Measurements from ENCODE around the gene BBS9. TPM values are rescaled to one million over a fixed set of nuclear protein-coding genes. Genes with fewer than 3 reads are reported as not detected.
"Not testable (repeated sequence)": the region's sequence is repeated elsewhere in the genome, so short reads cannot be mapped to it uniquely, and the experiment has no call there.

BBS9 gene
- total RNA-seq, 1 donor from 2014 or later: 31.2 TPM

DNA sequence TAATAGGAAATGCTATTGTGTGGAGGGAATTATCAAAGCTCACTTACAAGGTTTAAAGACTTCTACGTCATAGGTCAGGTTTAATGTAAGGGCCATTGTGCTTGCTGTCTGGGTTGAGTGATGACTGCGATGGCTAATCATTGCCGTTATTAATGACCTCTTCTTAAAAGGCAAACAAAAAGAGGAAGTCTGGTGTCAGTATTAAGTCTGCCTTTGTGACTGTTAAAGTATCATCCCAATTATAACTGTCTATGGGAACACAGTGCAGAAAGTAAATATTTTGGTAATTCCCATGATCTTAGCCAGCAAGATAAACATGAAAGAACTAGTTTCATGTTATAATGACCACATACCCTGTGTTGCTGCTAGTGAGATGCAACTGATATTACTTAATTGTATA is 382.4 kb downstream of the BBS9 start:
- intact Hi-C loops (cut with DNase I): no loop called here
- Histone ChIP-seq H3K36me3 (no peaks in the 10 kb centered on the region), H3K27me3 (no peaks in the 10 kb centered on the region), H3K9me3 (no peaks in the 10 kb centered on the region), H3K4me1 (no peaks in the 10 kb centered on the region), H3K4me3 (no peak overlapping the region), H3K27ac (no peak overlapping the region)
- TF ChIP-seq CTCF (IDR thresholded peaks at IDR 0.05): no peak
- no peak for TF ChIP-seq POLR2A (IDR thresholded peaks at IDR 0.05)
- TF ChIP-seq POLR2AphosphoS5 (IDR thresholded peaks at IDR 0.05; ENCODE audit: insufficient read depth in 1 of 2, low read depth in 1 of 2): no peak
- DNase-seq (ENCODE audit: extremely low spot score in 2 of 2): no peak

GRCh38 chr7:33516568-33516967 is 387.2 kb downstream of the BBS9 start:
- Histone ChIP-seq H3K9me3 (no peaks in the 10 kb centered on the region), H3K36me3 (no peaks in the 10 kb centered on the region), H3K27me3 (no peaks in the 10 kb centered on the region), H3K27ac (no peak overlapping the region), H3K4me3 (no peak overlapping the region), H3K4me1 (no peaks in the 10 kb centered on the region)
- no peak for TF ChIP-seq CTCF (IDR thresholded peaks at IDR 0.05)
- no peak for TF ChIP-seq POLR2AphosphoS5 (IDR thresholded peaks at IDR 0.05; ENCODE audit: insufficient read depth in 1 of 2, low read depth in 1 of 2)
- no peak for TF ChIP-seq POLR2A (IDR thresholded peaks at IDR 0.05)
- no peak for DNase-seq (ENCODE audit: extremely low spot score in 2 of 2)
- intact Hi-C loops (cut with DNase I): no loop called here

DNA sequence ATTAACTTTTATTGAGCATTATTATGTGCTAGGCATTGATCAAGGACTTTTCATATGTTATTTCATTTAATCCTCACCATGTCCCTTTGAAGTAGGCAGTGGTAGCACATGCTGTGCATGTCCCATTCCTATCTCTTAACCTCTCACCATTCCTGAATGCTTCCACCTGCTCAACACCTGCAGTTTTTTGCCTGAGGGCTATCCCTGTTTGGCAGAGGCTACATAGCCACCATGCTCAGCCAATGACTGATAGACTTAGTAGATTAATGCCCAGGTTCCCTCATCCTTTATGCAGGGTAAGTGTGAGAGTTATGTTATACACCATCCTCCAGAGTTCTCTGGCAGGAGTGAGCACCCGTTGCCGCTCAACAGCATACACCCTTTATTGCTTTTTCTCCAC is 387.8 kb downstream of the BBS9 start:
- H3K36me3 ChIP-seq: no peaks in the 10 kb centered on the region
- no peak for DNase-seq (ENCODE audit: extremely low spot score in 2 of 2)
- H3K9me3 ChIP-seq: no peaks in the 10 kb centered on the region
- H3K4me1 ChIP-seq: no peaks in the 10 kb centered on the region
- H3K4me3 ChIP-seq: no peak overlapping the region
- intact Hi-C loops (cut with DNase I): no loop called here
- H3K27me3 ChIP-seq: no peaks in the 10 kb centered on the region
- TF ChIP-seq POLR2AphosphoS5 (IDR thresholded peaks at IDR 0.05; ENCODE audit: insufficient read depth in 1 of 2, low read depth in 1 of 2): no peak
- TF ChIP-seq POLR2A (IDR thresholded peaks at IDR 0.05): no peak
- no peak for TF ChIP-seq CTCF (IDR thresholded peaks at IDR 0.05)
- no peak overlapping the region for H3K27ac ChIP-seq

DNA sequence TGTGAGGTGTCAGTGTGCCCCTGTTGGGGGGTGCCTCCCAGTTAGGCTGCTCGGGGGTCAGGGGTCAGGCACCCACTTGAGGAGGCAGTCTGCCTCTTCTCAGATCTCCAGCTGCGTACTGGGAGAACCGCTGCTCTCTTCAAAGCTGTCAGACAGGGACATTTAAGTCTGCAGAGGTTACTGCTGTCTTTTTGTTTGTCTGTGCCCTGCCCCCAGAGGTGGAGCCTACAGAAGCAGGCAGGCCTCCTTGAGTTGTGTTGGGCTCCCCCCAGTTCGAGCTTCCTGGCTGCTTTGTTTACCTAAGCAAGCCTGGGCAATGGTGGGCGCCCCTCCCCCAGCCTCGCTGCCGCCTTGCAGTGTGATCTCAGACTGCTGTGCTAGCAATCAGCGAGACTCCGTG is 397.6 kb downstream of the BBS9 start:
- H3K27ac ChIP-seq; H3K36me3 ChIP-seq; H3K9me3 ChIP-seq; DNase-seq (ENCODE audit: extremely low spot score in 2 of 2); H3K4me3 ChIP-seq; H3K4me1 ChIP-seq; H3K27me3 ChIP-seq; intact Hi-C loops (cut with DNase I): not testable (repeated sequence)

DNA sequence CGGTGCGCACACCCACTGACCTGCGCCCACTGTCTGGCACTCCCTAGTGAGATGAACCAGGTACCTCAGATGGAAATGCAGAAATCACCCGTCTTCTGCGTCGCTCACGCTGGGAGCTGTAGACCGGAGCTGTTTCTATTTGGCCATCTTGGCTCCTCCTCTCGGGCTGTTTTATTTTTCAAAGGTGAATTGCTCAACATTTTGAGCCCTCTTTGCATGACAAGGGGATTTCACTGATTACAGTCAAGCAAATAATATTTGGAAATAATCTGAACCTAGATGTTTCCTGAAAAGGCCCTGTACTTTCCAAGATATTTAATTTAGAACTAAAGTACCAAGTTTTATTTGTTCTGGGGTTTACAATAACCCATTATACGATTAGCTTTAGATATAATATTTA is 398.2 kb downstream of the BBS9 start:
- H3K36me3 ChIP-seq; H3K4me1 ChIP-seq; H3K27ac ChIP-seq; DNase-seq (ENCODE audit: extremely low spot score in 2 of 2); H3K9me3 ChIP-seq; H3K27me3 ChIP-seq; intact Hi-C loops (cut with DNase I); H3K4me3 ChIP-seq: not testable (repeated sequence)

- Histone ChIP-seq H3K4me1 (no peaks in the 10 kb centered on the region), H3K27me3 (no peaks in the 10 kb centered on the region), H3K9me3 (no peaks in the 10 kb centered on the region), H3K4me3 (no peak overlapping the region), H3K36me3 (no peaks in the 10 kb centered on the region), H3K27ac (no peak overlapping the region)
- DNase-seq (ENCODE audit: extremely low spot score in 2 of 2): no peak
- intact Hi-C loops (cut with DNase I): no loop called here
- no peak for TF ChIP-seq CTCF (IDR thresholded peaks at IDR 0.05)
- TF ChIP-seq POLR2AphosphoS5 (IDR thresholded peaks at IDR 0.05; ENCODE audit: insufficient read depth in 1 of 2, low read depth in 1 of 2): no peak
- no peak for TF ChIP-seq POLR2A (IDR thresholded peaks at IDR 0.05)
Measured at GRCh38 chr7:33529070-33529469, 399.7 kb downstream of the BBS9 start.
